Measurements from ENCODE around the gene DVL1.
A peak's percentile ranks its signal among the peaks of the same experiment; 100 is the strongest.

Gene DVL1

GRCh38 chr1:1307261-1307922, 41.8 kb downstream of the DVL1 start:
- H3K4me3 ChIP-seq (ENCODE audit: low read length), result peak overlapping the region; percentile 77
- WGBS, result 2% methylated on average over 83 of the region's 83 CpGs
- peaks cover 24% of the 10 kb centered on the region for H3K36me3 ChIP-seq (ENCODE audit: insufficient read depth, low read length)
- H3K4me1 ChIP-seq (ENCODE audit: insufficient read depth, low read length), result peaks cover 23% of the 10 kb centered on the region
- peak overlapping the region; percentile 25; the same call in 1 of the 2 replicates for H3K27ac ChIP-seq (ENCODE audit: low read depth, low read length)
- H3K27me3 ChIP-seq (ENCODE audit: insufficient read depth, low read length), result no peaks in the 10 kb centered on the region; the same call in 1 of the 2 replicates
- H3K9ac ChIP-seq (ENCODE audit: low read depth, low read length), result peak overlapping the region; percentile 74
- H3K9me3 ChIP-seq (ENCODE audit: insufficient read depth, low read depth, low read length), result no peaks in the 10 kb centered on the region

DNA sequence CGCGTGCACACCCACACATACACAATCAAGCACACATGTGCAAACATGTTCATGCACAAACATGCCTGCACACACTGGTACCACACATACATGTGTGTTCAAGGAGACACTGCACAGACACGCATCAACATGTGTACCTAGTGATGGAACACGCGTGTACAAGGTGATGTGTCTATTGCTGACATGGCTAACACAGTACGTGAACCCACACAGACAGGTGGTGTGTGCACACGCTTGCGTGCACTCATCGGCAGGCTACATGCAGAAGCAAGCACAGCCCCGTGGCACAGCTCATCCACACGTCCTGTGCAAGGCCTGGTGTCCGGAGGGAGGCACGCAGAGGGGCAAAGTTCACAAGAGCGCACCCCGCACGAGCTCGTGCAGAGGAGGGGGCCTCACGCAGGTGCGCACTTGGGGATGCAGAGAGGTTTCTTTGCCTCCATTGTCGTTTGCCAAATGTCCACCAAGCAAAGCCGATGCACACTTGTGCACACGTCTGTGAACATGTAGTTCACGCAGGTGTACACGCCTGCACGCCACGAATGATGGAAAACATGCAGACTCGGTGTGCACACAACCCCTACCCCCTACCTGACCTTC, 42.5 kb downstream of the DVL1 start:
- H3K27me3 ChIP-seq (ENCODE audit: insufficient read depth, low read length), result no peaks in the 10 kb centered on the region; the same call in 1 of the 2 replicates
- no peak overlapping the region for H3K27ac ChIP-seq (ENCODE audit: low read depth, low read length)
- no peaks in the 10 kb centered on the region for H3K9me3 ChIP-seq (ENCODE audit: insufficient read depth, low read depth, low read length)
- peak overlapping the region; percentile 74; the same call in 1 of the 2 replicates for H3K9ac ChIP-seq (ENCODE audit: low read depth, low read length)
- H3K36me3 ChIP-seq (ENCODE audit: insufficient read depth, low read length), result peaks cover 19% of the 10 kb centered on the region
- peak overlapping the region; percentile 77 for H3K4me3 ChIP-seq (ENCODE audit: low read length)
- 67% methylated on average over 27 of the region's 27 CpGs for WGBS
- peaks cover 23% of the 10 kb centered on the region for H3K4me1 ChIP-seq (ENCODE audit: insufficient read depth, low read length)

DNA sequence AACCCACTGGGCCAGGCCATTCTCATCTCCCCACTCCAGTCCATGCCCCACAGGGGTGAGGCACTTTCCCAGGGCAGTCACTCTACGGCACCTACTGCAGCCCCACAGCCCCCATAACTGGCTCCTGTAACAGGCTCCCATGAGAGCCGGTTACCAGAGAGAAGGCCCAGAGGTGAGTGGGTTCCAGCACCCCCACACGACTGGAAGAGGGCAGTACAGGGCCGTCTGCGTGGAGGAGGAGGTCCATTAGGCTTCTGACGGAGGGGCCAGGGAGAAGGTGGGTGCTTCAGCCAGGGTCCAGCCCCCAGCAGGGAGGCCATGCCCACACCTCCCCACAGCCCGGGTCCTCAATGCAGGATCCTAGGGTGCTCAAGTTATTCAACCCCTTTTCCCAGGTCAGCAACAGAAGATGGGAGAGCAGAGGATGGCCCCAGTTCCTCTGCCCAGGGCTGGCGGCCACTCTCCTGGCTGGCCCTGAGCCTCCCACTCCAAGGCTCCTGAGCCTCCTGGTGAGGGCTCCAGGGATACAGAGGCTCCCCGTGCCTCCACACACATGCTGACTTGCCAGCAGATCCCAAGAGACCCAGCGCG, 43.1 kb downstream of the DVL1 start:
- H3K9me3 ChIP-seq (ENCODE audit: insufficient read depth, low read depth, low read length), result no peaks in the 10 kb centered on the region
- 52% methylated on average over 11 of the region's 11 CpGs for WGBS
- peak overlapping the region; percentile 72; the same call in 1 of the 2 replicates for H3K27ac ChIP-seq (ENCODE audit: low read depth, low read length)
- H3K4me3 ChIP-seq (ENCODE audit: low read length), result peak overlapping the region; percentile 77
- H3K9ac ChIP-seq (ENCODE audit: low read depth, low read length), result no peak overlapping the region
- no peaks in the 10 kb centered on the region; the same call in 1 of the 2 replicates for H3K27me3 ChIP-seq (ENCODE audit: insufficient read depth, low read length)
- H3K36me3 ChIP-seq (ENCODE audit: insufficient read depth, low read length), result peaks cover 13% of the 10 kb centered on the region
- peaks cover 23% of the 10 kb centered on the region for H3K4me1 ChIP-seq (ENCODE audit: insufficient read depth, low read length)

DNA sequence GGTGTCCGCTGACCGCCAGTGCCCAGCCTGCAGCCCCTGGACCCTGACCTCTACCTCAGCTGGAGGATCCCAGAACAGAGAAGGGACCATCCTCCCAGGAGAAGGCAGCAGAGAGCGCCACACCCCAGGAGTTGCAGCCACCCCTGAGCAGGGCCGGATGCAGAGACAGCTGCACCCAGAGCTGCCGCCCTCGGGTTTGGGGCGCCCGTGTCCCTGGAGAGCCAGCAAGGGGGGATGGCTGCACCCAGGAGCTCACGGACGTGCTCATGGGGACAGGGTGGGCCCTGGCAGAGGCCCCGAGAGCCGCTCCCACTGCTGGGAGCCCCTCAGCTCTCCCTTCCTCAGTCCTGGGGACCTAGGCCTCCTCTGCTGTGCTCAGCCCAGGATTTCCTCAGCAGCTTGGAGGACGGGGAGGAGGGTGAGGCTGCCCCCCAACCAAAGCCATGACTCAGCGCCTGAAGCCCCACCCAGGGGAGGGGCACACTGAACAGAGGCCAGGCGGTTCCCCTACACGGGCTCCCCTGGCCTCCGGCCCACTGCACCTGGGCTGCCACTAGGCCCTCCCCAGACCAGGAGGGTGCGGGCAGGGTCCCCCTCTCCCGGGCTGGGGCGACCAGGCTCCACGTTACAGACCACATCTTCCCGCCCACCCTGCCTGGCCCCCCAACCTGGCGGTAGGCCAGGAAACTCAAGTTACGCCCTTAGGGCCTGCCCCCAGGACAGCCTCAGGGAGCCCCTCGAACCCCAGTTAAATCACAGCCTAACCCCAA, 43.7 kb downstream of the DVL1 start:
- WGBS, result 57% methylated on average over 25 of the region's 25 CpGs
- Histone ChIP-seq H3K27ac (ENCODE audit: low read depth, low read length) (peak overlapping the region; percentile 72), H3K36me3 (ENCODE audit: insufficient read depth, low read length) (peaks cover 8% of the 10 kb centered on the region)

DNA sequence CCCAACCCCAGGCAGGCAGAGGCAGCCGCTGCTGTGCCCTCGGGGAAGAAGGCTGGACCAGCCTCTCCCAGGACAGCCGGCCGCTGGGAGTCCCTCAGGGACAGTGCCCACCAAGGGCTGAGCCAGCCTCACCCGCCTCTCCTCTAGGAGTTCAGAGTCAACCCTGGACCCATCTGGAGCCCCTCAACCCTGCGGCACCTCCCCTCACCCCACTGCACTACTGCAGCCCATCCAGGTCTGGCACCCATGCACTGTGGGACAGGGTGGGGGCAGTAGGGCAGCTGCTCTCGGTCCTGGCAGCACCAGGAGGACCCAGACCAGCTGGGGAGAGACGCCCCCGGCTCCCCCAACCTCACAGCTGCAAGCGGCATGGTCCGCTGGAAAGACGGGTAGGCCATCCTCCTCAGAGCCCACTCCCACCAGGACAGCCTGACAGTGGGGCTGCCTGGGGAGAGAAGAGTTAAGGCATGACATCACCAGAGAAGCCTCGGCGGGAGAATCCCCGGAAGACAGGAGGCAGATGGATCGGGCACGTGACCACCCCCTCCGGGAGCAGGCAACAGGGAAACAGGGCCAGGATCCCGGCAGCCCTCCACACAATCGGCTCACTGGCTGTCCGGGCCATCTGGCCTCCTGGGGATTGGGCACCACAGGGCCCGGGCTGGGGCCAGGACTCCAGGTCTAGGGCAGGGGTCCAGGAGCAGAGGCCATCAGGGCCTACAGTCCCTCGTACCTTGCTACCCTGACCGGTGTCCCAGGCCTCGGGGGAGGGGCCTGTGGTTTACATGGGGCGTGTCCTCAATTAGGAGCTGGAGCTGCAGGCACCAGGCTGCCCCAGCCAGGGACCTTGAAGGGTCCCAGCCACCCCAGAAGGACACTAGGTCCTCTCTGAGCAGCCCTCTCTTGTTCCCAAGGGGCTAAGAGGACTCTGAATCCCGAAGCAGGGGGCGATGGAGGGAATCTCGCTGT, 44.6 kb downstream of the DVL1 start:
- 29% methylated on average over 29 of the region's 29 CpGs for WGBS
- peak overlapping the region; percentile 33 for H3K4me3 ChIP-seq (ENCODE audit: low read length)
- peak overlapping the region; percentile 72 for H3K27ac ChIP-seq (ENCODE audit: low read depth, low read length)
- no peaks in the 10 kb centered on the region for H3K9me3 ChIP-seq (ENCODE audit: insufficient read depth, low read depth, low read length)
- H3K36me3 ChIP-seq (ENCODE audit: insufficient read depth, low read length), result no peaks in the 10 kb centered on the region
- H3K4me1 ChIP-seq (ENCODE audit: insufficient read depth, low read length), result peaks cover 23% of the 10 kb centered on the region
- H3K27me3 ChIP-seq (ENCODE audit: insufficient read depth, low read length), result no peaks in the 10 kb centered on the region; the same call in 1 of the 2 replicates
- peak overlapping the region; percentile 11; the same call in 1 of the 2 replicates for H3K9ac ChIP-seq (ENCODE audit: low read depth, low read length)

More for the DNA sequence above, 43.7 kb downstream of the DVL1 start:
- Histone ChIP-seq H3K27me3 (ENCODE audit: insufficient read depth, low read length) (no peaks in the 10 kb centered on the region; the same call in 1 of the 2 replicates), H3K9me3 (ENCODE audit: insufficient read depth, low read depth, low read length) (no peaks in the 10 kb centered on the region), H3K4me1 (ENCODE audit: insufficient read depth, low read length) (peaks cover 23% of the 10 kb centered on the region), H3K9ac (ENCODE audit: low read depth, low read length) (peak overlapping the region; percentile 11; the same call in 1 of the 2 replicates), H3K4me3 (ENCODE audit: low read length) (peak overlapping the region; percentile 77)

DNA sequence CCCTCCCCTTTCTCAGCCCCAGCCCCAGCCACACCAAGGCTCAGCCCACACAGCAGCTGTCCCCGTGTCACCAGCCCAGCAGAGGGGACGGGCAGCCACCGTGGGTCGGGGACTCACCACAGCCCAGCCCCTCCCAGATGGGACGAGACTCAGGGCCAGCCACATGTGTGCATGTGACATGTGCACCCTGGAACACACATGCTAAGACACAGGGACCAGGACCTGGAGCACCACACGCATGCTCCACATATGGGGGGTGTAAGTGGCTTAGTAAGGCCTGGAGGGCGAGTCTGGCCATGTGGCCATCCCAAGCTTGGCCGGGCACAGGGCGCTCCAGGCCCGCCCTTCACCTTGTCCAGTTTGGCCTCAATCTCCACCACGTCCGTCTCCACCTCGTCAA, 45.5 kb downstream of the DVL1 start:
- H3K36me3 ChIP-seq (ENCODE audit: insufficient read depth, low read length), result no peaks in the 10 kb centered on the region
- H3K27ac ChIP-seq (ENCODE audit: low read depth, low read length), result no peak overlapping the region
- 90% methylated on average over 13 of the region's 13 CpGs for WGBS
- no peaks in the 10 kb centered on the region for H3K9me3 ChIP-seq (ENCODE audit: insufficient read depth, low read depth, low read length)
- no peak overlapping the region for H3K9ac ChIP-seq (ENCODE audit: low read depth, low read length)
- H3K4me3 ChIP-seq (ENCODE audit: low read length), result no peak overlapping the region
- no peaks in the 10 kb centered on the region; the same call in 1 of the 2 replicates for H3K27me3 ChIP-seq (ENCODE audit: insufficient read depth, low read length)
- H3K4me1 ChIP-seq (ENCODE audit: insufficient read depth, low read length), result peaks cover 23% of the 10 kb centered on the region

GRCh38 chr1:1302951-1303509, 46.2 kb downstream of the DVL1 start:
- Histone ChIP-seq H3K27me3 (ENCODE audit: insufficient read depth, low read length) (no peaks in the 10 kb centered on the region; the same call in 1 of the 2 replicates), H3K4me1 (ENCODE audit: insufficient read depth, low read length) (peaks cover 23% of the 10 kb centered on the region), H3K27ac (ENCODE audit: low read depth, low read length) (no peak overlapping the region), H3K9ac (ENCODE audit: low read depth, low read length) (no peak overlapping the region), H3K4me3 (ENCODE audit: low read length) (no peak overlapping the region), H3K36me3 (ENCODE audit: insufficient read depth, low read length) (no peaks in the 10 kb centered on the region), H3K9me3 (ENCODE audit: insufficient read depth, low read depth, low read length) (no peaks in the 10 kb centered on the region)
- 89% methylated on average over 31 of the region's 31 CpGs for WGBS

DNA sequence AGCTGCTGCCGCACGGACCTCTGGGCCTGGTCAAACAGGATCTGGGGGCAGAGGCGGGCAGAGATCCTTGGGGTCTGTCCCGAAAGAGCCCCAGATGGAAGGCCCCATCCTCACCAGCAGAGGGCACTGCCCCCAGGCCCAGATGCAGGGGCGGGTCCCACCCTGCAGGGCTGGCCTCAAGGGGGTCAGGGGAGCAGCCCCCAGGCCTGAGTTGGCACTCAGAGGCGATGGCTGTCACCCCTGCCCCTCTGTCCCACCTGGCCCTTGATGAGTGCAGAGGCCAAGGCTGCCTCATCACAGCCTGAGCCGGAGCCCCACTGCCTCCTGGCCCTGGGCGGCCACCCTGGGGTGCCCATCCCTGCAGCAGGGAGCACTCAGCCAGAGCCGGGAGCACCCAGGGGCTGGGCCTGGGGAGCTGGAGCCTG, 47.2 kb downstream of the DVL1 start:
- no peak overlapping the region for H3K4me3 ChIP-seq (ENCODE audit: low read length)
- 87% methylated on average over 9 of the region's 9 CpGs for WGBS
- H3K36me3 ChIP-seq (ENCODE audit: insufficient read depth, low read length), result no peaks in the 10 kb centered on the region
- no peak overlapping the region for H3K9ac ChIP-seq (ENCODE audit: low read depth, low read length)
- H3K27me3 ChIP-seq (ENCODE audit: insufficient read depth, low read length), result no peaks in the 10 kb centered on the region; the same call in 1 of the 2 replicates
- H3K4me1 ChIP-seq (ENCODE audit: insufficient read depth, low read length), result peaks cover 23% of the 10 kb centered on the region
- no peak overlapping the region for H3K27ac ChIP-seq (ENCODE audit: low read depth, low read length)
- no peaks in the 10 kb centered on the region for H3K9me3 ChIP-seq (ENCODE audit: insufficient read depth, low read depth, low read length)

DNA sequence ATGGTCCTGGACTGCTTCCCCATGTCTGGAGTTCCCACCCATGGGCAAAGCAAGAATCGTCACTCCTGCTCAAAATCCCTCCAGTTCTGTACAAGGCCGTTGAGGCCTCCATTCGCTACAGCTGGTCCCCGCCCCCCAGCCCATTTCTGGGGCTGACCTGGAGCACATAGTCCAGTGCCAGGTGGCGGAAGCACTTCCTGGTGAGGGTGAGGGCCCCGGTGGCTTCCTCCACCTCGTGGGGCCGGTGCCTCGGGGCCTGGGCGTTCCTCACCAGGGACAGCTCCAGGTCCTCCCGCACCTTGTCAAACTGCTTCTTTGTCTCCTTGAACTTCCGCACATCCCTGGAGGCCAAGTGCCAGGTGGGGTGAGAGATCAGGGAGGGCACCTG, 48.9 kb downstream of the DVL1 start:
- WGBS, result 88% methylated on average over 12 of the region's 12 CpGs
- Histone ChIP-seq H3K9ac (ENCODE audit: low read depth, low read length) (no peak overlapping the region), H3K36me3 (ENCODE audit: insufficient read depth, low read length) (no peaks in the 10 kb centered on the region), H3K9me3 (ENCODE audit: insufficient read depth, low read depth, low read length) (no peaks in the 10 kb centered on the region), H3K4me3 (ENCODE audit: low read length) (no peak overlapping the region), H3K27me3 (ENCODE audit: insufficient read depth, low read length) (no peaks in the 10 kb centered on the region), H3K4me1 (ENCODE audit: insufficient read depth, low read length) (peaks cover 9% of the 10 kb centered on the region), H3K27ac (ENCODE audit: low read depth, low read length) (no peak overlapping the region)

Measured in HUES64 (cell line).